Esophagus muscularis mucosa (tissue), 4 donors: Measurements from ENCODE around the gene ZBTB8OS.

ENCODE experiments used
- CTCF ChIP-seq, 3 experiments: fragments of 200-600 bp in 2 of 3; fragments of 450-650 bp in 1 of 3; sonication (generic) in 2 of 3; IDR thresholded peaks; one replicate each; pipeline ENCODE4 v1.5.1; 2017 to 2019; ENCODE audit warnings: antibody characterized with exemption in 3 of 3, mild to moderate bottlenecking in 2 of 3, moderate library complexity in 1 of 3
- EP300 ChIP-seq: sonication (generic); formaldehyde crosslinking; IDR thresholded peaks from one replicate; pipeline ENCODE4 v1.6.1; 2017; ENCODE audit warnings: antibody characterized with exemption
- POLR2A ChIP-seq: fragments of 450-650 bp; IDR thresholded peaks from one replicate; pipeline ENCODE4 v1.6.1; 2017; ENCODE audit warnings: antibody characterized with exemption, moderate library complexity, mild to moderate bottlenecking, low read depth
- POLR2AphosphoS5 ChIP-seq, 2 donors: sonication (generic); formaldehyde crosslinking; IDR thresholded peaks; one replicate each; pipeline ENCODE4 v1.6.1; 2017; ENCODE audit warnings: antibody characterized with exemption in 2 of 2

GRCh38 chr1:32636914-32637645 is 13.3 kb downstream of the ZBTB8OS start:
- TF ChIP-seq CTCF (IDR thresholded peaks at IDR 0.05) (no peak), POLR2A (no peak), POLR2AphosphoS5 (IDR thresholded peaks at IDR 0.05) (no peak), EP300 (no peak)
